H9 (cell line): ENCODE measurements around the gene HPGD. TPM values are rescaled to one million over a fixed set of nuclear protein-coding genes. Genes with fewer than 3 reads are reported as not detected.

Experiments
- DNase-seq: peaks from one replicate; pipeline ENCODE4 v3.0.0-alpha.2; 2017
- H2AFZ ChIP-seq: one replicate; pipeline ENCODE4 v1.6.1; 2013; ENCODE audit warnings: mild to moderate bottlenecking, low read length, control low read depth, moderate library complexity
- H2AK5ac ChIP-seq: 2 replicates; pipeline ENCODE4 v1.6.1; 2013; ENCODE audit warnings: low read length, control low read depth, mixed read lengths; ENCODE audit not compliant: insufficient read length
- H2BK120ac ChIP-seq: one replicate; pipeline ENCODE4 v1.6.1; 2013; ENCODE audit warnings: low read depth, mild to moderate bottlenecking, low read length, control low read depth, inconsistent platforms; ENCODE audit not compliant: poor library complexity, severe bottlenecking
- H2BK12ac ChIP-seq: 2 replicates; pipeline ENCODE4 v1.6.1; 2013; ENCODE audit warnings: low read length, control low read depth, mixed read lengths, low read depth; ENCODE audit not compliant: insufficient read length
- H2BK15ac ChIP-seq: 2 replicates; pipeline ENCODE4 v1.6.1; 2013; ENCODE audit warnings: low read depth, low read length, control low read depth
- H2BK20ac ChIP-seq: one replicate; pipeline ENCODE4 v1.6.1; 2013; ENCODE audit warnings: low read depth, mild to moderate bottlenecking, low read length, control low read depth, inconsistent platforms; ENCODE audit not compliant: poor library complexity, severe bottlenecking
- H2BK5ac ChIP-seq: 2 replicates; pipeline ENCODE4 v1.6.1; 2013; ENCODE audit warnings: low read length, control low read depth, mixed read lengths; ENCODE audit not compliant: insufficient read length
- H3K14ac ChIP-seq: 2 replicates; pipeline ENCODE4 v1.6.1; 2013; ENCODE audit warnings: low read length, control low read depth; ENCODE audit not compliant: insufficient read depth
- H3K18ac ChIP-seq: 2 replicates; pipeline ENCODE4 v1.6.1; 2013; ENCODE audit warnings: low read depth, mild to moderate bottlenecking, mixed read lengths, low read length, control low read depth; ENCODE audit not compliant: insufficient read length
- H3K23ac ChIP-seq: 2 replicates; pipeline ENCODE4 v1.6.1; 2013; ENCODE audit warnings: low read length, control low read depth, mixed read lengths, low read depth; ENCODE audit not compliant: insufficient read length
- H3K23me2 ChIP-seq: 2 replicates; pipeline ENCODE4 v1.6.1; 2013; ENCODE audit warnings: low read depth, mild to moderate bottlenecking, mixed read lengths, low read length, control low read depth; ENCODE audit not compliant: insufficient read length, poor library complexity, severe bottlenecking
- H3K27ac ChIP-seq: 2 replicates; pipeline ENCODE4 v1.5.1; 2013; ENCODE audit warnings: low read length, control low read depth, mixed read lengths, low read depth; ENCODE audit not compliant: insufficient read length
- H3K27me3 ChIP-seq: 2 replicates; pipeline ENCODE4 v1.6.1; 2013; ENCODE audit warnings: low read length, control low read depth, inconsistent platforms; ENCODE audit not compliant: insufficient read depth
- H3K4ac ChIP-seq: 2 replicates; pipeline ENCODE4 v1.6.1; 2013; ENCODE audit warnings: low read depth, mild to moderate bottlenecking, control low read depth, inconsistent platforms, low read length, moderate library complexity
- H3K4me1 ChIP-seq: 2 replicates; pipeline ENCODE4 v1.6.1; 2013; ENCODE audit warnings: low read length, control low read depth, inconsistent platforms; ENCODE audit not compliant: insufficient read depth
- H3K4me2 ChIP-seq: 2 replicates; pipeline ENCODE4 v1.6.1; 2013; ENCODE audit warnings: low read length, control low read depth, mixed read lengths; ENCODE audit not compliant: insufficient read length, insufficient read depth
- H3K56ac ChIP-seq: 2 replicates; pipeline ENCODE4 v1.6.1; 2013; ENCODE audit warnings: low read depth, mild to moderate bottlenecking, mixed read lengths, low read length, control low read depth; ENCODE audit not compliant: insufficient read length
- H3K79me1 ChIP-seq: 2 replicates; pipeline ENCODE4 v1.6.1; 2013; ENCODE audit warnings: low read depth, mild to moderate bottlenecking, moderate library complexity, low read length, control low read depth, inconsistent platforms; ENCODE audit not compliant: insufficient read depth, poor library complexity, severe bottlenecking
- H3K79me2 ChIP-seq: 2 replicates; pipeline ENCODE4 v1.6.1; 2013; ENCODE audit warnings: low read length, control low read depth, inconsistent platforms; ENCODE audit not compliant: insufficient read depth
- H3K9ac ChIP-seq: 2 replicates; pipeline ENCODE4 v1.6.1; 2013; ENCODE audit warnings: low read length, control low read depth, mixed read lengths; ENCODE audit not compliant: insufficient read length; ENCODE audit errors: extremely low read depth
- H3K9me3 ChIP-seq: one replicate; pipeline ENCODE4 v1.6.1; 2013; ENCODE audit warnings: low read depth, low read length, inconsistent platforms; ENCODE audit not compliant: control insufficient read depth
- H3T11ph ChIP-seq: one replicate; pipeline ENCODE4 v1.6.1; 2013; ENCODE audit warnings: mild to moderate bottlenecking, low read length, control low read depth, inconsistent platforms
- H4K20me1 ChIP-seq: one replicate; pipeline ENCODE4 v1.6.1; 2013; ENCODE audit not compliant: control insufficient read depth, insufficient read length, insufficient read depth
- H4K5ac ChIP-seq: 2 replicates; pipeline ENCODE4 v1.6.1; 2013; ENCODE audit warnings: low read depth, mild to moderate bottlenecking, mixed read lengths, low read length, control low read depth; ENCODE audit not compliant: insufficient read length
- H4K8ac ChIP-seq: replicated peaks from 2 replicates; pipeline ENCODE4 v1.6.1; 2013; ENCODE audit warnings: low read length, control low read depth, mixed read lengths, low read depth; ENCODE audit not compliant: insufficient read length
- H4K91ac ChIP-seq: 2 replicates; pipeline ENCODE4 v1.6.1; 2013; ENCODE audit warnings: low read depth, mild to moderate bottlenecking, moderate library complexity, mixed read lengths, low read length, control low read depth; ENCODE audit not compliant: insufficient read length
- H3K27ac Mint-ChIP-seq, 3 experiments: 2 replicates in 2 of 3; 3 replicates in 1 of 3; pipeline ENCODE4 v1.8.0; 2020 to 2021; ENCODE audit warnings: mixed read lengths in 3 of 3, mild to moderate bottlenecking in 1 of 3, moderate library complexity in 1 of 3
- H3K27me3 Mint-ChIP-seq: 2 replicates; pipeline ENCODE4 v1.8.0; 2021; ENCODE audit warnings: low read depth, mild to moderate bottlenecking, moderate library complexity, mixed read lengths
- H3K36me3 Mint-ChIP-seq, 3 experiments: 2 replicates in 2 of 3; 3 replicates in 1 of 3; pipeline ENCODE4 v1.8.0; 2020 to 2021; ENCODE audit warnings: low read depth in 3 of 3, mixed read lengths in 3 of 3; ENCODE audit not compliant: insufficient read depth in 1 of 3
- H3K4me1 Mint-ChIP-seq, 2 experiments: 2 replicates each; pipeline ENCODE4 v1.8.0; 2020; ENCODE audit warnings: mixed read lengths in 2 of 2
- H3K4me3 Mint-ChIP-seq, 2 experiments: 2 replicates in 1 of 2; 3 replicates in 1 of 2; pipeline ENCODE4 v1.8.0; 2020 to 2021; ENCODE audit warnings: mild to moderate bottlenecking in 2 of 2, mixed read lengths in 2 of 2, moderate library complexity in 1 of 2
- H3K9me3 Mint-ChIP-seq, 2 experiments: 2 replicates in 1 of 2; 3 replicates in 1 of 2; pipeline ENCODE4 v1.8.0; 2020; ENCODE audit warnings: mild to moderate bottlenecking in 2 of 2, mixed read lengths in 2 of 2, moderate library complexity in 1 of 2
- CTCF ChIP-seq: fragments of 200-600 bp; sonication (generic); conservative IDR thresholded peaks from 3 replicates; pipeline ENCODE4 v1.8.0; 2021; ENCODE audit warnings: antibody characterized with exemption, mild to moderate bottlenecking
- WGBS: extraction: QIAGEN DNeasy Blood & Tissue Kit; methylation state at CpG from one replicate; pipeline ENCODE4 v1.1.7; 2013; ENCODE audit warnings: missing lambda C conversion rate, low lambda C conversion rate, mixed read lengths; ENCODE audit not compliant: insufficient read length; ENCODE audit errors: extremely low coverage; 5-methylcytosine and 5-hydroxymethylcytosine counted together
- total RNA-seq: library from RNA; stranded (reverse); gene quantifications from 2 replicates; pipeline ENCODE4 v1.2.1, GENCODE V29; 2021

The HPGD gene
- total RNA-seq, 1 experiment from 2014 or later, result 16.8 TPM

DNA sequence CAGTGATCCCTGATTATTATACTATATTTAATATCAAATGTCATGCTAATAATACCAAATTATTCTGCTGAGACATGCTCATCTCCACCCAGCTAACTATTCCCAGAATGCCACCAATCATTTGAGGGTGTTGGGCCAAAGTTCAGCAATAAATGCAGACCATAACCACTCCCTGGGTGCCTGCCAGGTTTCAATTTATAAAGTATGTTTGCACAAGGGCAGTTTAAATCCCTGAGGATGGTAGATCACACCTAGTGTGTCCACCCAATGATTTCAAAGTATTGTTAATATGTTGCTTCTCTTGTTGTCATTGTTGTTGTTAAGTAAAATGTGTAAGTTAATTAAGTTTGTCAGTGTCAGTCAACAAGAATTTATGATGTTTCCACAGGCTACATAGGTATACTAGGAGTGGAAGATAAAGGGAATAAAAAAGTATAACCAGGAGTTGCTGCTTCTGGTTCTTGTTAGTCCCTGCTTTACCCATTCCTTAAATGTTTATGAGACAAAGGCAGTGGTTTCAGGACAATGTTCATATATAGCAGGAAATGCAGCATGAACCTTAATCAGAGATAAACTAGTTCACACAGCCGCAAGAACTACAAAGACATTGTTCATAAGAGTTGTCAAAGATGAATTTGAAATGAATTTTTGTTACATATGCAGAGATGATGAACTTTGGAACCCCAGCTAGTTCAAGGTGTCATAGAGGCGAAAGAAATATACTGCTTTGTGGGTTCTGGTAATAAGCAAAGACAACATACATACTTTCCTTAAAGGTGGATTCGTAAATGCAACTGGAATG, 25.5 kb downstream of the HPGD start:
- no peaks in the 10 kb centered on the region for H3K79me1 ChIP-seq
- H3K23me2 ChIP-seq, result no peaks in the 10 kb centered on the region
- H3K27ac Mint-ChIP-seq, result no peak overlapping the region

More for the DNA sequence above, 25.5 kb downstream of the HPGD start:
- Histone ChIP-seq H3K79me2 (no peaks in the 10 kb centered on the region), H4K20me1 (no peaks in the 10 kb centered on the region), H3K18ac (no peak overlapping the region), H2BK5ac (no peak overlapping the region), H3K4ac (no peak overlapping the region), H3K56ac (no peak overlapping the region), H2BK12ac (no peak overlapping the region), H3T11ph (no peak overlapping the region), H2BK120ac (no peak overlapping the region), H2BK15ac (no peak overlapping the region), H2AK5ac (no peak overlapping the region), H2AFZ (no peak overlapping the region), H3K27ac (no peak overlapping the region), H3K4me2 (no peak overlapping the region), H2BK20ac (no peak overlapping the region), H3K9ac (no peak overlapping the region), H3K9me3 (no peaks in the 10 kb centered on the region), H4K8ac (no peak overlapping the region), H3K23ac (no peak overlapping the region), H4K5ac (no peak overlapping the region), H3K27me3 (no peaks in the 10 kb centered on the region), H4K91ac (no peak overlapping the region), H3K4me1 (no peaks in the 10 kb centered on the region), H3K14ac (no peak overlapping the region)
- Mint-ChIP-seq H3K36me3 (peaks cover 0 to 7% (median 0%) of the 10 kb centered on the region in 3 experiments; a peak in 2 of 7 replicates), H3K27me3 (no peaks in the 10 kb centered on the region), H3K4me1 (peaks cover 6 to 8% of the 10 kb centered on the region in 2 experiments), H3K4me3 (no peak overlapping the region), H3K9me3 (no peaks in the 10 kb centered on the region)
- no peak for DNase-seq
- no peak for TF ChIP-seq CTCF
- WGBS, result no CpG with 5 or more reads among the region's 3 CpGs
